NCI-H2196 treated with DMSO at 0.1 percent for 48 hours (cell line): ENCODE results near the gene BEND6.
"Not testable (repeated sequence)": the region's sequence is repeated elsewhere in the genome, so short reads cannot be mapped to it uniquely, and the experiment has no call there.

Experiments
- DNase-seq: peaks from one replicate; lab custom pipeline; 2025; ENCODE audit not compliant: unreplicated experiment; lab: John Stamatoyannopoulos, UW

The BEND6 gene

DNA sequence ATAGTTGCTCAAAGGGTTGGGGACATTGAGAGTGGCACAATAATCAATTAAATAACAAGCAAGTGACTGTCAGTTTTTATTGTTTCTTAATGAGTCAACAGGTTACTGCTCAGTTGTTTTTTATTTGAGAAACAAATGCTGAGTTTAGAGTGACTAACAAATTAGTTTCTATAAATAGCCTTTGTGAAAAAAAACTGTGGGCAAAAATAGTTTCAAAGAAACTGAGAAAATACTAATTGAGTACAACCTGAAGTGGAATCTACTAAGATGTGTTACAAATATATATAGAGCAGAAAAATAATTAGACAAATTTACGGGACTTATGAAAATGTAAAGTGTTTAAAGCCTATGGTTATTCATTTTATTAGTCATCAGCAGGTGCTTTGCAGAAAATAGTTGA is 22.3 kb downstream of the BEND6 start:
- DNase-seq: no peak

GRCh38 chr6:56978530-56978929 is 23.6 kb downstream of the BEND6 start:
- DNase-seq: no peak

- DNase-seq: no peak
Observed at GRCh38 chr6:56984361-56984760, 29.5 kb downstream of the BEND6 start.

DNA sequence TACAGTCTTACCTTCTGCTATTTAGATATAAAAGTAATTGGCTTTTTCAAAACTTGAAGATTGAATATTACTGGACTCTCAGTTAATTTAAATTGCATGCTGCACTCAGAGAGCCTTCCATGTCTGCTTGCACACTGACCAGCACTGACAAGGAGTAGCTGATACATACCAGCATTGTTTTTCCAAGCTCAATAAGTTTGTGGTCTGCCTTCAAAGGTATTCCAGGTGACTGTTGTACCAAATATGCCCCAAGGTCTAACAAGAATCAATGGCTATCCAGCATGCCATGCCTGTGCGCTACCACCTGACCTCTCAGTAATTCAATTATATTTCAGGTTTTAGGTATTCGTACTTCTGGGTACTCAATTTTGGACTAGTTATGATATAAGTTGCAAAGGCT is 30.0 kb downstream of the BEND6 start:
- DNase-seq: no peak

DNA sequence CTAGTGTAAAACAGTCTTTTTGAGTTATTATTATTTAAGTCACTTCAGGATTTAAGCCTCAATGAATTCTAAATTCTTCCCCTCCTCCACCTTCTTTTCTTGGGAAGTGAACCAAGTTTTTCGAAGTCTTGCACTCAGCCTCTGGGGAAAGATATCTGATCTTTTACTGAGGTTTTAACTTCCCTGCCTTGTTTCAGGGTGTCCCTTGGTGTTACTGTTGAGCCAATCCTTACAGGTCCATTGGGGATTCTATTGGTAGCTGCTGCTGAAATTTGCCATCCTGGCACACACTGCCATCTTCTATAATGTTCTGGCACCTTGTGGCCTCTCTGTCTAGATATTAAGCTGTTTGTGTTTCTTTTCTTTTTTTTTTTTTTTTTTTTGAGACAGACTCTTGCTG is 31.7 kb downstream of the BEND6 start:
- no peak for DNase-seq

DNA sequence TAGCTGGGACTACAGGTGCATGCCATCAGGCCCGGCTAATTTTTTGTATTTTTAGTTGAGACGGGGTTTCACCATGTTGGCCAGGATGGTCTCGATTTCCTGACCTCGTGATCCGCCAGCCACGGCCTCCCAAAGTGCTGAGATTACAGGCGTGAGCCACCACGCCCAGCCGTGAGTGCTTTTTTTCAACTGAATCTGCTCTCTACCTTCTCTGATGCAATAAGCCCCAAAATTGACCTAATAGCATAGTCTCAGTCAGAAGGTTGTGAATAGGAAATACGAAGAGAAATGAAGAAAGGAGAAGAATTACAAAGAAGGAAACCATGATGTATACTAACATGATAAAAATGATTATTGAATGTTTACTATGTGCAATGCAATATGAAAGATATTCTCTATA is 33.2 kb downstream of the BEND6 start:
- no peak for DNase-seq

DNA sequence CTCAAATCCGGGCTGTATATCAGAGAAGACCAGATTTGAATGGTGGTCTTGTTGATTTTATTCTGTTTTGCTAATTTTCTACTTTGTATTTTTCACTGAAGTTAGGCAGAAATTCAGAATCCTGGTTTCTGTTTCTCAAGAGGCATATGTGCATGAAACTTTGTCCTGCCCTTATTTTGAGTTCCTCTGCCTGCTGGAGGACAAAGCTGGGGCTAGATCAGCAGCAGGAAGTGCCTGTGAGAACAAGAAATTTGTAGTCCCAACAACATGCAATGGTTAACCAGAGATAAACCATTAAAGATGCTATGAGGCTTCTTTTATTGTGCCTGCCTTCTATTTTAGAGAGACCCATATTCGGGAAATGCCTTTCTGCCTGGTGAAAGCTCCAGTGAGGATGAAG is 37.1 kb downstream of the BEND6 start:
- no peak for DNase-seq

GRCh38 chr6:56992703-56993102 is 37.8 kb downstream of the BEND6 start:
- DNase-seq: no peak

DNA sequence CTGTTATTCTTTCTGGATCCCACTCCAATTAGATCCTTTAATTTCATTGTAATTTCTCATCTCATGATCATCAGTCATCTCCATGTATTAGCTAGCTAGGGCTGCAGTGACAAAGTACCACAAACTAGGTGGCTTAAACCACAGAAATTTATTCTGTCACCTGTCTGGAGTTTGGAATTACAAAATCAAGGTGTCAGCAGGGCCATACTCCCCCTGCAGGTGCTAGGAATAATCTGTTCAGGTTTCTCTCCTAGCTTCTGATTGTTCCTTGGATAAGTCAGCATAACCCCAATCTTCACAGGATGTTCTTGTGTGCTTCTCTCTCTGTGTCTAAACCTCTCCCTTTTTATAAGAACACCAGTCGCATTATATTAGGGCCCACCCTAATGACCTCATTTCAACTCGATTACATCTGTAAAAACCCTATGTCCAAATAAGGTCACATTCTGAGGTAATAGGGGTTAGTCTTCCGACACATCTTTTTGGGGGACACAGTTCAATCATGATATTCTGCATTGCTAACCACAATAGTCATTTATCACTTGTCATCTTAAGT is 40.5 kb downstream of the BEND6 start:
- DNase-seq: no peak

DNA sequence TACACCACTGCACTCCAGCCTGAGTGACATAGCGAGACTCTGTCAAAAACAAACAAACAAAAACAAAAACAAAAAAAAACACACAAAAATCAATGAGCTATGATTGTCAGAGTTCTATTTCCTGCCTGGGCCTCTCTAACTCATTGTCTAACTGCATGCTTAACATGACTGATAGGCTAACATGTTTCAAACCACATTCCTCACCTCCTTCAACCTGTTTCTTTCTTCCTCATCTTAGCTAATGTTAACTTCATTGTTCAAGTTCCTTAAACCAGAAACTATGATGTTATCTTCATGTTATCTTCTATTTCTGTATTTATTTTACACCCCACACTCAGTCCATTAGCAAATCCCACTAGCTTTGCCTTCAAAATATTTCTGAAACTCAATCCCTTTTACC is 41.5 kb downstream of the BEND6 start:
- no peak for DNase-seq

DNA sequence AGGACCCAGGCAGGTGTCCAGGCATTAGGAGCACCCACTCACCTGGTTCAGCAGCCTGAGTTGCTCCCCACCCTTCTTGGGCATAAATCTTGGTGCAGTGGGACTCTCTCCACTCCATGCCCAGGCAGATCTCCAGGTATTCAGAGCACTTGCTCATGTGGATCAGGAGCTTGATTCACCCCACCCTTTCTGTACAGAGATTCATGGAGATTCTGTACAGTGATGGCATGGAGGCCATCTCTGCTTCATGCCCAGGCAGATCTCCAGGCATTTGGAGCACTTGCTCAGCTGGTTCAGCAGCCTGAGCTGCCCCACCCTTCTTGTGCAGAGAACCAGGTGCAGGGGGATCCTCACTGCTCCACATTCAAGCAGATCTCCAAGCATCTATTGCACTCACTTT is 44.1 kb downstream of the BEND6 start:
- DNase-seq: no peak

GRCh38 chr6:56999748-57000147 is 44.8 kb downstream of the BEND6 start:
- DNase-seq: not testable (repeated sequence)

GRCh38 chr6:57002197-57002596 is 47.3 kb downstream of the BEND6 start:
- DNase-seq: no peak

GRCh38 chr6:57004292-57004691 is 49.4 kb downstream of the BEND6 start:
- DNase-seq: no peak

- no peak for DNase-seq
Observed at GRCh38 chr6:57006101-57006500, 51.2 kb downstream of the BEND6 start.

DNA sequence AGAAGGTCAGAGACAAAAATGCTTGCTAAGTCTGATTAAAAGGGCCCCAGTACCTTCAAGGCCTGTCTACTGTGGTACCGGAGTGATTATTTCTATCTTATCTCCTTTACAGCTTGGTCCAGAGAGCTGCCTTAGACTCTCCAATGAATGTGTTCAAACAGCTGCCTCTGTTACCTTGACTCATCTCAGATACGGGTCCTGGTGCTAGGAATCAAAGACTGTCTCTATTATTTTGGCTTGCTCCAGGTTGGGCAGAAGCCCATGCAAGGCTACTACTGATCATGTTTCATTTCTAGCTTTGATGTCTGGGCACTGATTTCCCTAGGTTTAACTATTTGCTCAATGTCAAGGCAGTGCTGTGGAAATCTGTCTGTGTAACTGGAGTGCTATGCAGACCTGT is 53.2 kb downstream of the BEND6 start:
- DNase-seq: not testable (repeated sequence)

DNA sequence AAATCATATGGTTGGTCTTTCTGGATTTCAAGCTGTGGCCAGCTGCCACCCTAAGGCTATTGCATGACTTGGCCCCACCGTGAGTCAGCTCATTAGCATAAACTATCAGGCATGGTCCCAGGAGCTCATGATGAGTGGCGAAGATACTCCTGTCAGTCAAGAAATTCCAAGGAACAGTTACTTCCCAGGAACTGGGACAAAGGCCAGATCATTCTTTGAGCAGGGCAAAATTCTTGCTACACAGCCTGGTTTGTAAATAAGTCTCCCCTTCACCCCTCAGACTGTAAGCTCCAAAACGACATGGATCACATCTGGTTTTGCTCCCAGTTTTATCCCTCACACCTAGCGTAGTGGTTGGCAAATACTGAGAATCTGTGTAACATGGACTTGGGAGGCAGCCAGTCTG is 58.6 kb downstream of the BEND6 start:
- no peak for DNase-seq

GRCh38 chr6:57017069-57017468 is 62.2 kb downstream of the BEND6 start:
- DNase-seq: no peak

GRCh38 chr6:57017841-57018240 is 62.9 kb downstream of the BEND6 start:
- no peak for DNase-seq

DNA sequence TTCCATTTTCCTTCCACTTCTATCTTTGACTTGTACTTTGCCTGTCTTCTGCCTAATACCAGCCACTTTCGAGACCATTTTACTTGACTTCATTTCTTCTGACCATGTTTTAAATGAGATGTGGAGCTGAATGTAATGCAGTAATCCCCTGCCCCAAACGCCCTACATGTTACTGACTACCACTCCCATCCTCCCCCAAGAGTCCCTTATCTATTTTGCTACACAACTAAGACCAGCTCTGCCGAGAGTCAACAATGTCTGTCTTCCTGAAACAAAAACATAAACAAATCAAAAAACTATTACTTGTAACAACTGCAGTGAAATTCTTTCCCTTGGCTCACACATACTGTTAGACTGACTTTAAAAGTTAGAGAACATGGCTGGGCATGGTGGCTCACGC is 64.5 kb downstream of the BEND6 start:
- no peak for DNase-seq

DNA sequence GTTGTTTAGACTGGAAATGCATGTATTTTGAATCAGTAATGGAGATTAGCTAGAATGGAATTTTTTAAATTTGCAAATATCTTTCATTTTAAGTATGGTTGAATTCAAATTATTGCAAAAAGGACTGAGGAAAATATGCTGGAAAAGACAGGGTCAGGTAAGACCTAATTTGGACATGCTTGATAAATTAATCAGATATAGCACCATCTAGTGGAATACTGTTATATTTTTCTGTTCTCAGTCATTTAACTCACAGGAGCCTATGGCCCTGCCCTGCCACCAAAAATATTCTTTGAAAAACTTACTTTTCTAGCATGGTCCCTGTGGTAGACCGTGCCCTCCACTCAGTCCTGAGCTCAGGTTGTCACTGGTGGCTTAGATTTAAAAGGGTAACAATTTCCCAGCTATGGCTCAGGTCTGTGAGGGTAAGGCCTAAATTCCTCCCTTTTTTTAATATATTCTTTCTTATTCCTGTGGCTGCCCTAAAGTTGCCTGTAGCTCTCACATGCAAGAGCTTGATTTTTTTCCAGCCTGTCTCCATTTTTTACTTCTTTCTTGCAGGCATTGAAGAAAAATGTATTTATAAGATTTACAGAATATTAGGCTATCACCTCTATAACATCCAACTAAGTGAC is 66.3 kb downstream of the BEND6 start:
- DNase-seq: peak; percentile 30

- no peak for DNase-seq
Observed at GRCh38 chr6:57024321-57024720, 69.4 kb downstream of the BEND6 start.

GRCh38 chr6:57024775-57025174 is 69.9 kb downstream of the BEND6 start:
- DNase-seq: no peak
